ENCODE data around the gene TMEM139. TPM values are rescaled to one million over a fixed set of nuclear protein-coding genes. Genes with fewer than 3 reads are reported as not detected.

Gene TMEM139
- total and polyA plus RNA-seq, 10 of the 15 experiments (the other 5 are each of a cell fraction or from before 2014, with no cell fraction given), result 0.31 TPM; not detected in 9

DNA sequence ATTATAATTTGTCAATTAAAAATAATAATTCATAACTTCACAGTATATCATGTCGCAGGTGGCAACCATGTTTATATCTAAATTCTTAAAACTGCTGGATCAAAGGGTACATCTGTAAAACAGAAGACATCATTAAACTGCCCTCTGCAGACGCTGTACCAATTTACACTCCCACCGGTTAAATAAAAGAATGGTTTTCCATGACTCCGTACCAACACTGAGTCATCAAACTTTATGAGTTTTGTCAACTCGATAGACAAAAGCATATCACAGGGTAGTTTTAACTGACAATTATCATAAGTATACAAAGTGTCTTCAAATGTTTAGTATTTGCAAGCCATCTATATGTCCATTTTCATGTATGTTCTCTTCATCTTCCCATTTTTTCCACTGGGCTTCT is 27.3 kb upstream of the TMEM139 start:
- ATAC-seq (no peak), FAIRE-seq (no peak), DNase-seq (ENCODE audit: low read depth, low spot score) (no peak)
- ChIA-PET CTCF (interaction anchor here (0.6 to 1.7 kb wide), 4 partner anchors 48 to 158 kb away, joined by 3 to 7 read pairs (median 4); no protein-coding TSS in a partner anchor), RAD21 (ENCODE audit: unreplicated experiment) (no interaction called here), SMC1A (ENCODE audit: uncharacterized antibody, unreplicated experiment) (interaction anchor here (0.6 to 1.9 kb wide), 5 partner anchors 8 to 57 kb away, joined by 3 to 10 read pairs (median 7); no protein-coding TSS in a partner anchor), POLR2A (no interaction called here)
- Histone ChIP-seq H3K79me2 (ENCODE audit: control insufficient read depth, insufficient read depth, low read length) (no peaks in the 10 kb centered on the region), H3K9me3 (replicated peaks; ENCODE audit: control insufficient read depth, insufficient read depth, low read length) (no peaks in the 10 kb centered on the region), H3K4me3 (no peak overlapping the region), H3K27me3 (replicated peaks in 1 of 2; ENCODE audit: control insufficient read depth in 2 of 2, insufficient read depth in 2 of 2, low read length in 1 of 2) (no peaks in the 10 kb centered on the region), H3K36me3 (ENCODE audit: control insufficient read depth in 2 of 2, insufficient read depth in 2 of 2, low read length in 1 of 2) (no peaks in the 10 kb centered on the region), H3K4me2 (ENCODE audit: control insufficient read depth, insufficient read depth) (no peak overlapping the region), H3K4me1 (ENCODE audit: control insufficient read depth, insufficient read depth, low read length) (peaks cover 10% of the 10 kb centered on the region; the same call in 1 of the 2 replicates), H2AFZ (ENCODE audit: control insufficient read depth, low read depth, low read length) (no peak overlapping the region), H3K27ac (ENCODE audit: control insufficient read depth, insufficient read depth) (no peak overlapping the region), H3K9ac (ENCODE audit: control insufficient read depth, insufficient read depth, low read length) (no peak overlapping the region), H4K20me1 (ENCODE audit: control insufficient read depth, insufficient read depth) (no peaks in the 10 kb centered on the region)
- no TSS peak for BruUV-seq (replicated peaks)
- intact Hi-C loops (cut with micrococcal nuclease; ENCODE audit: unreplicated experiment), result no loop called here
- no peak for TF ChIP-seq ZNF384 (IDR thresholded peaks at IDR 0.05; ENCODE audit: borderline replicate concordance, low read depth, low read length)
- TF ChIP-seq, protein P1, sequence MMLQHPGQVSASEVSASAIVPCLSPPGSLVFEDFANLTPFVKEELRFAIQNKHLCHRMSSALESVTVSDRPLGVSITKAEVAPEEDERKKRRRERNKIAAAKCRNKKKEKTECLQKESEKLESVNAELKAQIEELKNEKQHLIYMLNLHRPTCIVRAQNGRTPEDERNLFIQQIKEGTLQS (IDR thresholded peaks at IDR 0.05; ENCODE audit: borderline replicate concordance, extremely low read depth, low read depth, low read length), result no peak
- no peak for TF ChIP-seq PBX3 (IDR thresholded peaks at IDR 0.05; ENCODE audit: insufficient replicate concordance, low read depth, low read length)
- no peak for TF ChIP-seq CTCF (IDR thresholded peaks at IDR 0.05 in 2 of 3, conservative IDR thresholded peaks at IDR 0.05 in 1 of 3; ENCODE audit: control insufficient read depth in 2 of 3, extremely low read depth in 1 of 3, insufficient read depth in 1 of 3, low read depth in 3 of 3, low read length in 3 of 3)
- TF ChIP-seq ZNF622 (IDR thresholded peaks at IDR 0.05), result no peak
- no peak for TF ChIP-seq PML (IDR thresholded peaks at IDR 0.05; ENCODE audit: low read length)
- in situ Hi-C loops (cut with MboI), result no loop called here
- 75% methylated on average over 5 of the region's 5 CpGs for WGBS (ENCODE audit: insufficient coverage, insufficient replicate concordance, low lambda C conversion rate, missing lambda C conversion rate)

Measured in GM12878 (cell line).